HCT116 (cell line): Measurements from ENCODE around the gene NPW. TPM values are rescaled to one million over a fixed set of nuclear protein-coding genes. Genes with fewer than 3 reads are reported as not detected.
A peak's percentile ranks its signal among the peaks of the same experiment; 100 is the strongest.

Source experiments
- ATAC-seq: fragments of 200-7000 bp; cut with Tn5 transposase; 2 replicates; pipeline ENCODE4 v1.9.1; 2020; ENCODE audit warnings: mild to moderate bottlenecking, moderate library complexity
- BruUV-seq: library from RNA; stranded (reverse); fragments of 400-500 nt; replicated peaks from 2 replicates; lab custom pipeline; 2021; lab: Mats Ljungman, UMichigan
- CTCF ChIA-PET: fragments of 300-600 bp; sonication (Branson Sonifier 250); formaldehyde crosslinking; loops from one replicate; lab custom pipeline; 2021; ENCODE audit warnings: antibody characterized with exemption; lab: Charles Lee
- POLR2A ChIA-PET: fragments of 300-600, 350-600 bp; sonication (Branson Sonifier 250); formaldehyde crosslinking; loops from one replicate; lab custom pipeline; 2021; ENCODE audit warnings: antibody characterized with exemption; lab: Charles Lee
- RAD21 ChIA-PET, 2 experiments: fragments of 300-600 bp; sonication (Branson Sonifier 250); formaldehyde crosslinking; loops; one replicate each; lab custom pipeline; 2023; ENCODE audit warnings: low total read pairs in 2 of 2; ENCODE audit not compliant: uncharacterized antibody in 2 of 2, unreplicated experiment in 2 of 2, low non-redundant PET in 1 of 2; lab: Charles Lee
- DNase-seq: peaks from one replicate; pipeline ENCODE4 v3.0.0-alpha.2; 2010; ENCODE audit warnings: low read depth, low spot score
- H2AFZ ChIP-seq: fragments of 200-600 bp; shearing (Covaris generic), sonication (generic); 2 replicates; pipeline ENCODE4 v1.6.1; 2017; ENCODE audit warnings: low read depth, mixed run types, mixed read lengths, antibody characterized with exemption, low read length; ENCODE audit not compliant: poor library complexity, severe bottlenecking
- H3K27ac ChIP-seq: 2 replicates; pipeline ENCODE4 v1.5.1; 2012; ENCODE audit warnings: low read depth, low read length
- H3K27me3 ChIP-seq: fragments of 200-600 bp; sonication (generic); 2 replicates; pipeline ENCODE4 v1.6.1; 2016; ENCODE audit warnings: mixed run types, low read length, mixed read lengths; ENCODE audit not compliant: insufficient read depth
- H3K36me3 ChIP-seq, 2 experiments: fragments of 200-500 bp in 1 of 2; fragments of 200-600 bp in 1 of 2; sonication (Bioruptor generic) in 1 of 2; sonication (generic) in 1 of 2; 2 replicates each; pipeline versions ENCODE4 v1.5.1 to v1.6.1; 2014 to 2016; ENCODE audit warnings: low read length in 2 of 2, inconsistent platforms in 1 of 2, mixed read lengths in 1 of 2, mixed run types in 1 of 2; ENCODE audit not compliant: insufficient read depth in 2 of 2, control insufficient read depth in 1 of 2
- H3K4me1 ChIP-seq, 2 experiments: fragments of 200-600 bp in 1 of 2; sonication (generic) in 1 of 2; 2 replicates each; pipeline versions ENCODE4 v1.5.1 to v1.6.1; 2012 to 2017; ENCODE audit warnings: low read length in 2 of 2, inconsistent platforms in 1 of 2, mild to moderate bottlenecking in 1 of 2, mixed read lengths in 1 of 2, mixed run types in 1 of 2, moderate library complexity in 1 of 2; ENCODE audit not compliant: insufficient read depth in 2 of 2, control insufficient read depth in 1 of 2
- H3K4me2 ChIP-seq: fragments of 200-600 bp; sonication (generic); 2 replicates; pipeline ENCODE4 v1.6.1; 2017; ENCODE audit warnings: mixed run types, low read length, mixed read lengths
- H3K4me3 ChIP-seq, 2 experiments: fragments of 200-600 bp in 1 of 2; sonication (generic) in 1 of 2; replicated peaks in 1 of 2; 2 replicates each; pipeline ENCODE4 v1.5.1; 2011 to 2016; ENCODE audit warnings: low read length in 2 of 2, control low read depth in 1 of 2, low read depth in 1 of 2, mild to moderate bottlenecking in 1 of 2, mixed read lengths in 1 of 2, mixed run types in 1 of 2
- H3K79me2 ChIP-seq: fragments of 200-600 bp; sonication (generic); 2 replicates; pipeline ENCODE4 v1.6.1; 2017; ENCODE audit warnings: mild to moderate bottlenecking, mixed run types, low read length, moderate library complexity, mixed read lengths; ENCODE audit not compliant: insufficient read depth
- H3K9ac ChIP-seq: fragments of 200-600 bp; sonication (generic); 2 replicates; pipeline ENCODE4 v1.6.1; 2016; ENCODE audit warnings: low read length, mixed read lengths
- H3K9me2 ChIP-seq: fragments of 200-600 bp; sonication (generic), shearing (Covaris generic); 2 replicates; pipeline ENCODE4 v1.6.1; 2017; ENCODE audit warnings: mixed run types, mild to moderate bottlenecking, moderate library complexity; ENCODE audit not compliant: insufficient read depth
- H3K9me3 ChIP-seq, 2 experiments: fragments of 200-500 bp in 1 of 2; fragments of 200-600 bp in 1 of 2; sonication (Bioruptor generic) in 1 of 2; sonication (generic) in 1 of 2; 2 replicates each; pipeline ENCODE4 v1.6.1; 2014 to 2017; ENCODE audit warnings: low read length in 2 of 2, mixed read lengths in 2 of 2, inconsistent platforms in 1 of 2, low read depth in 1 of 2, mild to moderate bottlenecking in 1 of 2, mixed run types in 1 of 2, moderate library complexity in 1 of 2; ENCODE audit not compliant: control insufficient read depth in 1 of 2, insufficient read depth in 1 of 2
- H4K20me1 ChIP-seq: fragments of 200-600 bp; sonication (generic), shearing (Covaris generic); 2 replicates; pipeline ENCODE4 v1.6.1; 2017; ENCODE audit warnings: mixed run types, mild to moderate bottlenecking, moderate library complexity; ENCODE audit not compliant: insufficient read depth
- CBX3 ChIP-seq: IDR thresholded peaks from 2 replicates; pipeline ENCODE4 v1.6.1; 2012; ENCODE audit warnings: low read depth
- EGR1 ChIP-seq: IDR thresholded peaks from 2 replicates; pipeline ENCODE4 v1.6.1; 2012; ENCODE audit warnings: low read depth
- ELF1 ChIP-seq: IDR thresholded peaks from 2 replicates; pipeline ENCODE4 v1.6.1; 2012; ENCODE audit warnings: low read depth, borderline replicate concordance
- SIN3A ChIP-seq: IDR thresholded peaks from 2 replicates; pipeline ENCODE4 v1.6.1; 2012; ENCODE audit warnings: low read depth
- SP1 ChIP-seq: IDR thresholded peaks from 2 replicates; pipeline ENCODE4 v1.6.1; 2012; ENCODE audit warnings: low read depth
- ZBTB33 ChIP-seq: IDR thresholded peaks from 2 replicates; pipeline ENCODE4 v1.6.1; 2011; ENCODE audit warnings: mild to moderate bottlenecking, low read length, moderate library complexity; ENCODE audit not compliant: insufficient replicate concordance; ENCODE audit errors: extremely low read depth
- intact Hi-C: fragments of 100-400 bp; cut with micrococcal nuclease; formaldehyde crosslinking; loops from 2 replicates; pipeline ENCODE4 v1.10.0; 2022
- total RNA-seq: library from RNA; stranded (reverse); gene quantifications from one replicate; pipeline ENCODE4 v1.2.1, GENCODE V29; 2021; ENCODE audit not compliant: unreplicated experiment
- TF ChIP-seq, protein P1 (sequence below): IDR thresholded peaks from 2 replicates; pipeline ENCODE4 v1.6.1; 2012
- TF ChIP-seq, protein P2 (sequence below), 3 experiments: fragments of 200-600 bp in 1 of 3; sonication (generic) in 1 of 3; IDR thresholded peaks in 2 of 3; conservative IDR thresholded peaks in 1 of 3; 2 replicates each; pipeline ENCODE4 v1.5.1; 2012 to 2017; ENCODE audit warnings: low read depth in 2 of 3, low read length in 2 of 3, antibody characterized with exemption in 1 of 3, borderline replicate concordance in 1 of 3, control low read depth in 1 of 3, mild to moderate bottlenecking in 1 of 3, mixed read lengths in 1 of 3, mixed run types in 1 of 3, moderate library complexity in 1 of 3; ENCODE audit not compliant: insufficient read depth in 1 of 3

NPW gene
- total RNA-seq, 1 experiment from 2014 or later: 226 TPM

DNA sequence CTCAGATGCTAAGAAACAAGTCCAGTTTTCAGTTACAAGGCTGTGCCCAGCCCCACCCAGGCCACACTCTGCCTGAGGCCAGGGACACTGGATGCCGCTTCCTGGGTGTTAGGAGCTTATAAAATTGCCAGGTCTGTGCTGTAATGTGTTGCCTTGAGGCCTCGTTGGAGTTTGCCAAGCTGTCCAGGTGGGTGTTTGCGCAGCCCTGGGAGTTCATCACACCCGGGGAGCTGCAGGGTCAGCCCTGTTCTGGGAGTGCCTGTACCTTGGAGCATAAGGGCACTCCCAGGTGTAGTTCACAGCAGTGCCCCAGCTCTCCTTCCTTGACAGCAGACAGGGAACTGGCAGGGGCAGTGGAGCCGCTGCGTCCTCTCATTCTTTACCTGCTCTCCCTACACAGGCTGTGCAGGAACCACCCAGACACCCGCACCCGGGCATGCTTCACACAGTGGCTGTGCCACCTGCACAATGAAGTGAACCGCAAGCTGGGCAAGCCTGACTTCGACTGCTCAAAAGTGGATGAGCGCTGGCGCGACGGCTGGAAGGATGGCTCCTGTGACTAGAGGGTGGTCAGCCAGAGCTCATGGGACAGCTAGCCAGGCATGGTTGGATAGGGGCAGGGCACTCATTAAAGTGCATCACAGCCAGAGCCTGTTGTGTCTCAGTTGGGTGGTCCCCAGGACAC is 34.0 kb upstream of the NPW start:
- intact Hi-C loops: no loop called here
- no peak for ATAC-seq
- no peak for DNase-seq
- Histone ChIP-seq H4K20me1 (no peaks in the 10 kb centered on the region), H3K9me2 (no peaks in the 10 kb centered on the region), H2AFZ (no peak overlapping the region), H3K27me3 (no peaks in the 10 kb centered on the region), H3K9me3 (no peaks in the 10 kb centered on the region), H3K4me2 (peak overlapping the region; percentile 95), H3K4me1 (peaks cover 41 to 57% of the 10 kb centered on the region in 2 experiments), H3K36me3 (peaks cover 6 to 14% of the 10 kb centered on the region in 2 experiments; a peak in 2 of 4 replicates), H3K27ac (peak overlapping the region; percentile 84), H3K79me2 (peaks cover 20% of the 10 kb centered on the region), H3K4me3 (peak overlapping the region; percentile 84 to 97), H3K9ac (peak overlapping the region; percentile 96)
- TF ChIP-seq, protein P1, sequence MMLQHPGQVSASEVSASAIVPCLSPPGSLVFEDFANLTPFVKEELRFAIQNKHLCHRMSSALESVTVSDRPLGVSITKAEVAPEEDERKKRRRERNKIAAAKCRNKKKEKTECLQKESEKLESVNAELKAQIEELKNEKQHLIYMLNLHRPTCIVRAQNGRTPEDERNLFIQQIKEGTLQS: no peak
- no peak for TF ChIP-seq EGR1
- no peak for TF ChIP-seq CBX3
- TF ChIP-seq ELF1: no peak
- no peak for TF ChIP-seq SP1
- TF ChIP-seq SIN3A: no peak
- no peak for TF ChIP-seq ZBTB33
- TF ChIP-seq, protein P2, sequence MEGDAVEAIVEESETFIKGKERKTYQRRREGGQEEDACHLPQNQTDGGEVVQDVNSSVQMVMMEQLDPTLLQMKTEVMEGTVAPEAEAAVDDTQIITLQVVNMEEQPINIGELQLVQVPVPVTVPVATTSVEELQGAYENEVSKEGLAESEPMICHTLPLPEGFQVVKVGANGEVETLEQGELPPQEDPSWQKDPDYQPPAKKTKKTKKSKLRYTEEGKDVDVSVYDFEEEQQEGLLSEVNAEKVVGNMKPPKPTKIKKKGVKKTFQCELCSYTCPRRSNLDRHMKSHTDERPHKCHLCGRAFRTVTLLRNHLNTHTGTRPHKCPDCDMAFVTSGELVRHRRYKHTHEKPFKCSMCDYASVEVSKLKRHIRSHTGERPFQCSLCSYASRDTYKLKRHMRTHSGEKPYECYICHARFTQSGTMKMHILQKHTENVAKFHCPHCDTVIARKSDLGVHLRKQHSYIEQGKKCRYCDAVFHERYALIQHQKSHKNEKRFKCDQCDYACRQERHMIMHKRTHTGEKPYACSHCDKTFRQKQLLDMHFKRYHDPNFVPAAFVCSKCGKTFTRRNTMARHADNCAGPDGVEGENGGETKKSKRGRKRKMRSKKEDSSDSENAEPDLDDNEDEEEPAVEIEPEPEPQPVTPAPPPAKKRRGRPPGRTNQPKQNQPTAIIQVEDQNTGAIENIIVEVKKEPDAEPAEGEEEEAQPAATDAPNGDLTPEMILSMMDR (IDR thresholded peaks at IDR 0.05 in 2 of 3, conservative IDR thresholded peaks at IDR 0.05 in 1 of 3; ENCODE audit: borderline replicate concordance in 1 of 3, insufficient read depth in 1 of 3, low read depth in 2 of 3, low read length in 2 of 3): no peak
- CTCF ChIA-PET: no interaction called here
- no TSS peak for BruUV-seq
- POLR2A ChIA-PET: interaction anchor here (12.5 kb wide), 1 partner anchor 20 kb away, joined by 104 read pairs; the partner anchor contains the start of genes RNF151 and RPS2
- RAD21 ChIA-PET: no interaction called here
